Endodermal cell (in vitro differentiated cells): ENCODE measurements around the gene CALHM2. TPM values are rescaled to one million over a fixed set of nuclear protein-coding genes. Genes with fewer than 3 reads are reported as not detected.

Experiments used
- DNase-seq: peaks from one replicate; pipeline ENCODE4 v3.0.0-alpha.2; 2017
- H3K27ac ChIP-seq: 2 replicates; pipeline ENCODE4 v1.5.1; 2013; ENCODE audit warnings: mild to moderate bottlenecking, low read depth, low read length, moderate library complexity
- H3K27me3 ChIP-seq: 2 replicates; pipeline ENCODE4 v1.6.1; 2013; ENCODE audit warnings: mild to moderate bottlenecking, low read length, moderate library complexity; ENCODE audit not compliant: insufficient read depth, control insufficient read depth, poor library complexity, severe bottlenecking
- H3K36me3 ChIP-seq: 2 replicates; pipeline ENCODE4 v1.7.0; 2013; ENCODE audit warnings: mild to moderate bottlenecking, low read length, moderate library complexity; ENCODE audit not compliant: control insufficient read depth, insufficient read depth
- H3K4me1 ChIP-seq: one replicate; pipeline ENCODE4 v1.7.0; 2013; ENCODE audit warnings: low read length; ENCODE audit not compliant: control insufficient read depth, insufficient read depth
- H3K4me3 ChIP-seq: 2 replicates; pipeline ENCODE4 v1.5.1; 2013; ENCODE audit warnings: mild to moderate bottlenecking, low read length, moderate library complexity
- H3K9ac ChIP-seq: 2 replicates; pipeline ENCODE4 v1.6.1; 2013; ENCODE audit warnings: mild to moderate bottlenecking, low read length, moderate library complexity; ENCODE audit not compliant: poor library complexity, severe bottlenecking; ENCODE audit errors: extremely low read depth
- H3K9me3 ChIP-seq: 2 replicates; pipeline ENCODE4 v1.6.1; 2013; ENCODE audit warnings: mild to moderate bottlenecking, low read length, moderate library complexity; ENCODE audit not compliant: control insufficient read depth
- H3K27ac Mint-ChIP-seq: 2 replicates; pipeline ENCODE4 v1.8.0; 2020; ENCODE audit warnings: mixed read lengths
- H3K27me3 Mint-ChIP-seq: 2 replicates; pipeline ENCODE4 v1.8.0; 2021; ENCODE audit warnings: mild to moderate bottlenecking, mixed read lengths; ENCODE audit not compliant: insufficient read depth
- H3K36me3 Mint-ChIP-seq: 2 replicates; pipeline ENCODE4 v1.8.0; 2020; ENCODE audit warnings: low read depth, mixed read lengths
- H3K4me1 Mint-ChIP-seq: 2 replicates; pipeline ENCODE4 v1.8.0; 2020; ENCODE audit warnings: mixed read lengths
- H3K4me3 Mint-ChIP-seq: 2 replicates; pipeline ENCODE4 v1.8.0; 2020; ENCODE audit warnings: mild to moderate bottlenecking, moderate library complexity, mixed read lengths
- H3K9me3 Mint-ChIP-seq: 2 replicates; pipeline ENCODE4 v1.8.0; 2020; ENCODE audit warnings: mild to moderate bottlenecking, mixed read lengths
- WGBS, 2 experiments: methylation state at CpG; one replicate each; pipeline versions ENCODE4 v1.1.5 to v1.1.7; 2013; ENCODE audit warnings: missing lambda C conversion rate in 2 of 2, mixed read lengths in 1 of 2; ENCODE audit not compliant: insufficient coverage in 1 of 2, insufficient read length in 1 of 2; 5-methylcytosine and 5-hydroxymethylcytosine counted together
- total RNA-seq, 2 donors: library from RNA; stranded (reverse); fragmentation: NEBNext Ultra II Directional in 1 of 2; extraction: Animal tissue kit (Norgen Biotek cat#: 25700) in 1 of 2; gene quantifications; 2 replicates in 1 of 2; 3 replicates in 1 of 2; pipeline ENCODE4 v1.2.1, GENCODE V29; 2021
- TF ChIP-seq, protein P1 (sequence below): fragments of 200-600 bp; sonication (generic); conservative IDR thresholded peaks from 2 replicates; pipeline ENCODE4 v1.5.0; 2021; ENCODE audit warnings: antibody characterized with exemption, mild to moderate bottlenecking

The CALHM2 gene
- total RNA-seq, 2 donors from 2014 or later = 1.0 to 3.1 TPM

DNA sequence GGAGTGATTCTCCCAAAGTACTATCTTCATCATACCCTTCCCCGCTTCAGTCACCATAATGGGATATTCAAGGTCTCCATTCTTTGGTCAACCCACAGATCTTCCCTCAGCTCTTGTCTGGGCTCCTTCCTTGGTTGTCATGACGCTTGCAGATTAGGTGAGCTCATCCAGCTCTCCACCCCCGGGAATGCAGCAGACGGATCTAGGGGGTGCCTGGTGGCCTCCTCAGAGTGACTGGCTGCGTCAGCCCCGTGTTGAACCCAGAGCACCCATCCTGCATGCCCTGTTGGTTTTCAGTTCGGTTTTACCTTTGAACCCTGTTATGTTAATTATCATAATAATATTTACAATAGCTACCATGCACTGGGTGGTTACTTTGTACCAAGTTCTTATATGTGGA lies 47.7 kb upstream of the CALHM2 start:
- Mint-ChIP-seq H3K4me3 (no peak overlapping the region), H3K36me3 (no peaks in the 10 kb centered on the region), H3K27ac (no peak overlapping the region), H3K27me3 (peaks cover 41% of the 10 kb centered on the region), H3K9me3 (no peaks in the 10 kb centered on the region), H3K4me1 (peaks cover 15% of the 10 kb centered on the region)
- Histone ChIP-seq H3K27me3 (peaks cover 31% of the 10 kb centered on the region), H3K27ac (no peak overlapping the region), H3K9me3 (no peaks in the 10 kb centered on the region), H3K9ac (no peak overlapping the region), H3K4me3 (no peak overlapping the region), H3K36me3 (no peaks in the 10 kb centered on the region), H3K4me1 (no peaks in the 10 kb centered on the region)
- peak; percentile 68 for DNase-seq
- 70 to 86% methylated on average over 2 to 6 of the region's 7 CpGs for WGBS, 2 experiments
- TF ChIP-seq, protein P1, sequence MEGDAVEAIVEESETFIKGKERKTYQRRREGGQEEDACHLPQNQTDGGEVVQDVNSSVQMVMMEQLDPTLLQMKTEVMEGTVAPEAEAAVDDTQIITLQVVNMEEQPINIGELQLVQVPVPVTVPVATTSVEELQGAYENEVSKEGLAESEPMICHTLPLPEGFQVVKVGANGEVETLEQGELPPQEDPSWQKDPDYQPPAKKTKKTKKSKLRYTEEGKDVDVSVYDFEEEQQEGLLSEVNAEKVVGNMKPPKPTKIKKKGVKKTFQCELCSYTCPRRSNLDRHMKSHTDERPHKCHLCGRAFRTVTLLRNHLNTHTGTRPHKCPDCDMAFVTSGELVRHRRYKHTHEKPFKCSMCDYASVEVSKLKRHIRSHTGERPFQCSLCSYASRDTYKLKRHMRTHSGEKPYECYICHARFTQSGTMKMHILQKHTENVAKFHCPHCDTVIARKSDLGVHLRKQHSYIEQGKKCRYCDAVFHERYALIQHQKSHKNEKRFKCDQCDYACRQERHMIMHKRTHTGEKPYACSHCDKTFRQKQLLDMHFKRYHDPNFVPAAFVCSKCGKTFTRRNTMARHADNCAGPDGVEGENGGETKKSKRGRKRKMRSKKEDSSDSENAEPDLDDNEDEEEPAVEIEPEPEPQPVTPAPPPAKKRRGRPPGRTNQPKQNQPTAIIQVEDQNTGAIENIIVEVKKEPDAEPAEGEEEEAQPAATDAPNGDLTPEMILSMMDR = no peak

DNA sequence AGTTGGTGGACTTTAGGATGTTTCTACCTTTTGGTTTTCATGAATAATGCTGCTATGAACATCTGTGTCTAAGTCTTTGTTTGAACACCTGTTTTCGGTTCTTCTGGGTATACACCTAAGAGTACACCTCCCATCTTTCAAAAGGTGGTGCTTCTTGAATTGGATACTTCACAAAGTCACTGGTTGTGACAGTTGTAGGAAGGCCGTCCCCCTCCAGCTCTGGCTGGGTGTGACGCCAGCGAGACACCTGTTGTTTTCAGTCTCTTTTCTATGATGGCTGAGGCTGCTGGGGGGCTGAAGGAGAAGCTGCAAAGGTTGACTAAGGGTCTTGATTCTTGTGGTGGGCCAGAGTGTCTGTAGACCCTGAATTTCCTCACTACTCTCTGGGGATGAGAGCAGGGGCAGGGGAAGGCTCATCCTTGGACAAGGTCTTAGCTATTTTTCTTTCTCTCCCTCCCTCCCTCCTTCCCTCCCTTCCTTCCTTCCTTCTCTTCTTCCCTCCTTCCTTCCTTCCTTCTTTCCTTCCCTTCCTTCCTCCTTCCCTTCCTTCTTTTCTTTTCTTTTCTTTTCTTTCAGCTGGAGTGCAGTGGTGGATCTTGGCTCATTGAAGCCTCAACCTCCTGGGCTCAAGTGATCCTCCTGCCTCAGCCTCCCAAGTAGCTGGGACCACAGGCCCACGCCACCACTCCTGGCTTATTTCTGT lies 46.9 kb upstream of the CALHM2 start:
- peaks cover 13% of the 10 kb centered on the region for H3K4me1 Mint-ChIP-seq
- Histone ChIP-seq H3K27ac (no peak overlapping the region), H3K9me3 (no peaks in the 10 kb centered on the region), H3K36me3 (no peaks in the 10 kb centered on the region), H3K4me1 (no peaks in the 10 kb centered on the region), H3K9ac (no peak overlapping the region), H3K27me3 (peaks cover 39% of the 10 kb centered on the region), H3K4me3 (no peak overlapping the region)
- H3K27ac Mint-ChIP-seq = no peak overlapping the region
- TF ChIP-seq, protein P1 = no peak
- no peaks in the 10 kb centered on the region for H3K9me3 Mint-ChIP-seq
- peaks cover 48% of the 10 kb centered on the region for H3K27me3 Mint-ChIP-seq
- DNase-seq = peak; percentile 35
- no peaks in the 10 kb centered on the region for H3K36me3 Mint-ChIP-seq
- H3K4me3 Mint-ChIP-seq = no peak overlapping the region
- 93 to 94% methylated on average over 4 to 5 of the region's 5 CpGs for WGBS, 2 experiments

DNA sequence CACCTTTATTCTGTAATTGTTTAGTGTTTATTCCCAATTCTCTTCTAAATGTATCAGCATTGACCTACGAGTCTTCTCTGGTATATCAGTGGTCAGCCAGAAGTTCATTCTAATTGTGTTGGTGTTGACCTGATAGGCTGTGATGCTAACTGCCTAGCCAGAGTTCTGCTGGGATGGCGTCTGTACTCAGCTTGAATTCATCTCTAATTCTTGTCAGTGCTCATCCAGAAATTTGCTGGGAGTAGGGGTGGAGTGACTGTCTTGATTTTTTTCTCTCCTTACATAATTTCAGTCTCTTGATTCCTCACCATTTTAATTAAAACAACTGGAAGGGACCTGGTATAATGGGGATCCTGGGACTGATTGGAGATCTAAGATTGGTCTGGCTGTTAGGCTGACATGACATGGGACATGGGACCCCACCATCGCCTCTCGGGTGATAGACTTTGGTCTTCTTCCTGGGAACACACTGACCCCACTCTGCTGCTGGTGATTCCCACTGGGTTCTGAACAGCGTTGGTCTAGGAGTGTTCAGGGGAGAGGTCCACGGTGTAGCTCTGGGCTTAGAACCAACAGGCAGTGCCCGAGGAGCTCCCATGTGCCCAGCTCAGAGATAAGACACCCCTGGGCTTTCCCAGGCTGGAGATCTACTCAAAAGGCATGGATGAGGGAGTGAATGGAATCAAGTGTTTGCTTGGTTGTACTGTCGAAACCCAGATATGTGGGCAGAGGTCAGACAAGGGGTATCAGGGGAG lies 45.2 kb upstream of the CALHM2 start:
- Mint-ChIP-seq H3K4me1 (peaks cover 8% of the 10 kb centered on the region), H3K27ac (no peak overlapping the region), H3K9me3 (no peaks in the 10 kb centered on the region), H3K4me3 (no peak overlapping the region), H3K36me3 (no peaks in the 10 kb centered on the region), H3K27me3 (peaks cover 61% of the 10 kb centered on the region)
- no peak overlapping the region for H3K9ac ChIP-seq
- no peaks in the 10 kb centered on the region for H3K4me1 ChIP-seq
- DNase-seq = peak; percentile 24
- H3K36me3 ChIP-seq = no peaks in the 10 kb centered on the region
- no peak overlapping the region for H3K4me3 ChIP-seq
- WGBS, 2 experiments = 85 to 91% methylated on average over 3 to 8 of the region's 8 CpGs
- TF ChIP-seq, protein P1 = no peak
- peaks cover 54% of the 10 kb centered on the region for H3K27me3 ChIP-seq
- H3K9me3 ChIP-seq = no peaks in the 10 kb centered on the region
- H3K27ac ChIP-seq = no peak overlapping the region
